AML-193 (cell line): ENCODE measurements around the gene GPC2.
"Not testable (repeated sequence)": the region's sequence is repeated elsewhere in the genome, so short reads cannot be mapped to it uniquely, and the experiment has no call there.

ENCODE experiments used
- DNase-seq, 2 experiments: peaks; one replicate each; lab custom pipeline; 2025; lab: John Stamatoyannopoulos, UW

GPC2 gene

GRCh38 chr7:100200693-100201092 is 23.5 kb upstream of the GPC2 start:
- no peak for DNase-seq

DNA sequence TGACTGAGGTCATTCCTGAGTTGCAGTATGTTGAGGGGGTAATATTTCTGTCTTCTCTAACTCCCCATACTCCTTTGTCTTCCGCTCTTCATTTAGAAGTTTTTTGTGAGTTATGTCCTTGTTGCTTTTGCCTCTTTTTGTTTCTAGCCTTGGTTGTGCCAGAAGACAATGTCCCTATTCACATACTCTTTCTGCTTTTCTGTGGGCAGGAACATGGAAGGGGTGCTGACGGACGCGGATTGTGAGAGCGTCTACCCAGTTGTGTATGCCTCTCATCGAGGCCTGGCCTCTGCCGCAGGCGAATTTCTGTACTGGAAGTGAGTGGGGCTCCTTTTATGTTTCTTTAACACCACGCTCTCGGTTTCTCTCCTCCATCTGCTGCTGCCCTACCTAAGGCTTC is 21.1 kb upstream of the GPC2 start:
- DNase-seq: no peak

DNA sequence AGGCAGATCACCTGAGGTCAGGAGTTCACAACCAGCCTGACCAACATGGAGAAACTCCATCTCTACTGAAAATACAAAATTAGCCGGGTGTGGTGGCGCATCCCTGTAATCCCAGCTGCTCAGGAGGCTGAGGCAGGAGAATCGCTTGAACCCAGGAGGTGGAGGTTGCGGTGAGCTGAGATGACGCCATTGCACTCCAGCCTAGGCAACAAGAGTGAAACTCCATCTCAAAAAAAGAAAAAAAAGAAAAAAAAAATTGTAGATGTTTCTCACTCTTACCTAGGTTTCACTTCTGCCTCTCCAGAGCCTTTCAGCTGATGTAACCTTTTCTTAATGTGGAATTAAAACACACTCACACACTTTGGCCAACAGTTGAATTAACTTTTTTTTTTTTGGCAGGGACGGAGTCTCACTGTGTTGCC is 18.7 kb upstream of the GPC2 start:
- not testable (repeated sequence) for DNase-seq

DNA sequence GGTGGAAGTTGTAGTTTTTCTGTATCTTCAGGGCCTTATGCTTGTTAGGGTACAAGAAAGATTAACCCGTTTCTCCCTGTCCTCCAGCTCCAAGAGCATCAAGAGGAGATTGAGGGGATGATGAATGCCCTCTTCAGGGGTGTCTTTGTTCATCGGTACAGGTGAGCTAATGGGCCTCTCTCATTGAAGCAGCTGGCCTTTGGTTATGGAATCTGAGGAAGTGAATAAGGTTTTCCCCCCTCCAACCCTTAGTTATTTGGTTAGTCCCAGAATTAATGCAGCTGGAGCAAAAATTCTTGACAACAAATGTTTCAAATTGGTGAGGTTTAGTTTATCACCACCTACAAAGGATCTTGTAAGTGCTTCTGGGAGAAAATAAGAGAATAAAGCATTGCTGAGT is 18.0 kb upstream of the GPC2 start:
- DNase-seq: no peak

GRCh38 chr7:100192969-100193368 is 15.8 kb upstream of the GPC2 start:
- DNase-seq: no peak

DNA sequence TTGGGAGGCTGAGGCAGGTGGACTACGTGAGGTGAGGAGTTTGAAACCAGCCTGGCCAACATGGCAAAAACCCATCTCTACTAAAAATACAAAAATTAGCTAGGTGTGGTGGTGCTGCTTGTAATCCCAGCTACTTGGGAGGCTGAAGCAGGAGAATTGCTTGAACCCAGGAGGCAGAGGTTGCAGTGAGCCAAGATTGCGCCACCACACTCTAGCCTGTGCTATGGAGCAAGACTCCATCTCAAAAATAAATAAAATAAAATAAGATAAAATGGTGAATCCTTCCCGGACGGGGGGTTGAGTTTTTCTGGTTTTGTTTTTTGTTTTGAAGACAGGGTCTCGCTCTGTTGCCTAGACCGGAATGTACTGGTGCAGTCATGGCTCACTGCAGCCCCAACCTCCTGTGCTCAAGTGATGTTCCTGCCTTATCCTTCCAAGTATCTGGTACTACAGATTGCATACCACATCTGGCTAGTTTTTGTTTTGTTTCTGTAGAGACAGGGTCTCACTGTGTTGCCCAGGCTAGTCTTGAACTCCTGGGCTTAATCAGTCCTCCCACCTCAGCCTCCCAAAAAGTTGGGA is 15.2 kb upstream of the GPC2 start:
- DNase-seq: not testable (repeated sequence)

DNA sequence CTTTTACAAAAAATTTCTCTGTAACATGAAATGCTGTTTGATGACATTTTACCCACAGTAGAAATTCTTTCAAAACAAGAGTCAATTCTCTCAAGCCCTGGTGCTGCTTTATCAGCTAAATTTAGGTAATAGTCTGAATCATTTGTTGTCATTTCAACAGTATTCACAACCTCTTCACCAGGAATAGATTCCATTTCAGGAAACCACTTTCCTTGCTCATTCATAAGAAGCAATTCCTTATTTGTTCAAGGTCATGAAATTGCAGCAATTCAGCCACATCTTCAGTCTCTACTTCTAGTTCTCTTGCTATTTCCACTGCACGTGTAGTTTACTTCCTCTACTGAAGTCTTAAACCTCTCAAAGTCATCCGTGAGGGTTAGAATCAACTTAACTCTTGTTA is 14.6 kb upstream of the GPC2 start:
- peak; percentile 3 to 22 for DNase-seq

GRCh38 chr7:100190048-100190711 is 13.0 kb upstream of the GPC2 start:
- DNase-seq: peak; percentile 32 to 37

- no peak for DNase-seq
Measured at GRCh38 chr7:100189061-100189460, 11.9 kb upstream of the GPC2 start.

GRCh38 chr7:100185726-100186125 is 8.5 kb upstream of the GPC2 start:
- no peak for DNase-seq

- not testable (repeated sequence) for DNase-seq
Measured at GRCh38 chr7:100183090-100183489, 5.9 kb upstream of the GPC2 start.

DNA sequence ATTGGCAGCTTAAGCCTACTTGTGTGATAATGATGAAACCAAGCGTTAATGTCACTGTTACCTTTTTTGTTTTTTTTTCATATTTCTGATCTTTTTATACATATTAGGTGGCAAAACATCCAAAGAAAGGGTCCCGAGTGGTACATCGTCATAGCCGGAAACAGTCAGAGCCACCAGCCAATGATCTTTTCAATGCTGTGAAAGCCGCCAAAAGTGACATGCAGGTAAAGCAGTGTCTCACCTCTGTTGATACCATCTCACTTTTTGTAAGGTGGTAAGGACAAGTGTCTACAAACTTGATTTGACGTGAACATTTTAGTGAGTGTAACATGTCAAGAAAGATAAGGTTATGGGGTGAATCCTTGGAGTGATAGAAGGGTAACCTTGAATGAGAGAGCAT is 5.4 kb upstream of the GPC2 start:
- DNase-seq: not testable (repeated sequence)

DNA sequence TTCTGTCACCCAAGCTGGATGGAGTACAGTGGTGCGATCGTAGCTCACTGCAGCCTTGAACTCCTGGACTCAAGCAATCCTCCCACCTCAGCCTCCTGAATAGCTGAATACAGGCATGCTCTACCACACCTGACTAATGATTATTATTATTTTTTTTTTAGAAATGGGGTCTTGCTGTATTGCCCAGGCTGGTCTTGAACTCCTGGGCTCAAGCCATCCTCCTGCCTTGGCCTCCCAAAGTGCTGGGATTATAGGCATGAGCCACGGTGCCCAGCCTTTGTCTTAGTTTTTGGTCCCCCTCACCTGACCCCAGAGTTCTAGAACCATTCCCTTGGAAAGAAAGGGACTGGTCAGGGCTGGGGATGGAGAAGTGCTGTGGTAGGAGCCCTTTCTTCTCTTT is 2.9 kb upstream of the GPC2 start:
- not testable (repeated sequence) for DNase-seq

DNA sequence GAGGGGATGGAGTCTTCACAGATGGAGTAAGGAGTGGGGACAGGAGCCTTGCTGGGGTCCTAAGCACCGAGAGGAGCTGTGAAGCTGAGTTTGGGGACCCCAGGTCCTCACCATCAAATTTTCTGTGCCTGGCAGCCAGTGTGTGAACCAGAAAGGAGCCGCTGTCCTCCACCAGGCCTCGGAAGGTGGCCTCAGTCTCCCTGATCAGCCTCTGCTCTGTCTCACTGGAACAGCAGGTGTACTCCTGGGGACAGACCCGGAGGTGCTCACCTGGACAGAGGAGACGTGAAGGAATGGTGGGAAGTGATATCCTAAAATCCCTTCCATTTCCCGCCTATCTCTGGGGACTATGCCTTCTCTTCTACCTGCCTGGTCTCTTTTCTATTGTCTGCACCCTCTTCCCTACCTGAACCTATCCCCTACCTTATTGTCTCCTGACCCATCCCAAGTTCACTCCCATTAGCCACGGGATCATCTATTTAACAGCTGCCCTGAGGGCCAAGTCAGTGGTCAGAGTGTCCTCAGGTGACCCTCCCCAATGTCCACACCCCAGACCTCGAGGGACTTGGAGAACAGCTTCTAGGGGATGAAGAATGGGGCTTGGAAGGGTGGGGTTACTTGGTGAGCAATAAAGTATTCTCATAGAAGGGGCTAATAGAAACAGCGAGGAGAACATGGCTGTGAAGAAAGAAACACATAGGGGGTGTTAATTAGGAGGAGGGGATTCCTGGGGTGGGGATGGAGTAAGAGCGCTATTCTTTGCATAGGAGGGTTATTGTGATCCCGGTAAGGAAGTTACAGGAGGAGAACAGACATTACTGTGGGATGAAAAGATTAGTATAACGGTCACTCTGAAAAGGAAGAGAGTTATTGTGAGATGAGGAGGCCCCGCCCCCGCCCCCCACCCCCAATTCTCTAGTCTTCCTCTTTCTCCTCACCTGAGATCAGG is 811 bp downstream of the GPC2 start:
- no peak for DNase-seq

GRCh38 chr7:100175296-100175935 is 1.8 kb downstream of the GPC2 start:
- DNase-seq: no peak

- DNase-seq: no peak
Measured at GRCh38 chr7:100174582-100174981, 2.6 kb downstream of the GPC2 start.

DNA sequence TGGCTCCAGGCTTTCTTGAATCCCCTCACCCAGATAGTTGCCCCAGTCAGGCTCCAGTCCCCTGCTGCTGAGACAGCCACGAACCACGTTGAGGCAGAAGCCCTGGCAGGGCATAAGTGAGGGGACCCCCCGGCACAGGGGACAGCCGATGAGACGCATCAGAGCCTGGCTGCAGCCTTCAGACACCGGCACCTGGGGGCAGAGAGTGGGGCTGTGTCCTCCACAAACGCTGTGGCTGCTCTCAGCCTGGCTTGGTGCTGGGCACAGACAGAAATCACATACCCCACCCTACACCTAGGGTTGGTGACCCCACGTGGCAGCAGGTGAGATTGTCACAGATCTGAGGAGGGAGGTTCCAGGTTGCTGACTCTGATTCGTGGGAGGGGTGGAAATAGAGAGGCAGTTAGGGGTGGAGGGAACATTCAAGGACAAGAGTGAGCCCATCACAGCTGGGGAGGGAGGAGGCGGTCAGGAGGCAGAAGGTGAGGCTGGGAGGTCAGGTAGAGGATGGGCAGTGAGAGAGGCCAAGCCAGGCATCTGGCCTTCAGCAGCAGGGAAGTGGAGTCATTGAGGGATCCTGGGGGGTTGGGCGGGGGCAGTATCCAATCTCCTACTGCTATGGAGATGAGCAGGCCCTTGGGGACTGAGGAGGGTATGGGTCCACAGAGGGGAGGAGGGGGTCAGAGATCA is 3.2 kb downstream of the GPC2 start:
- DNase-seq: no peak

DNA sequence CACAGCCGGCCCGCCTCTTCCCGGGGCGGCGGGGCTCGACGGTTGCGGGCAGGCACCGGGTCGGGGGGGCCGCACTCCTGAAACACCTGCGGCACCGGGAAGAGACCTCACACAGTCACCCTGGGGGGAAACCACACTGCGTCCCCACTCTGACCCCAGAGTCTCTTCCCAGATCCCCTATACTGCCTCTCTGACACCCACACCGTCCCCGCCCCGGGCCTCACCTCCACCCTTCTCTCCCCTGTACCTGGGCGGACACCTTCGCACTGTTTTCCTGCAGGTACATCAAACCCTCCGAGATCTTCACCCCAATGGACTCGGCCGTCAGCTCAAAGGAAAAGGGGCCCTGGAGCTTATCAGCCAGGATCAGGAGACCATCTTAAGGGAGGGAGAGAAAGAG is 5.3 kb downstream of the GPC2 start:
- DNase-seq: no peak

DNA sequence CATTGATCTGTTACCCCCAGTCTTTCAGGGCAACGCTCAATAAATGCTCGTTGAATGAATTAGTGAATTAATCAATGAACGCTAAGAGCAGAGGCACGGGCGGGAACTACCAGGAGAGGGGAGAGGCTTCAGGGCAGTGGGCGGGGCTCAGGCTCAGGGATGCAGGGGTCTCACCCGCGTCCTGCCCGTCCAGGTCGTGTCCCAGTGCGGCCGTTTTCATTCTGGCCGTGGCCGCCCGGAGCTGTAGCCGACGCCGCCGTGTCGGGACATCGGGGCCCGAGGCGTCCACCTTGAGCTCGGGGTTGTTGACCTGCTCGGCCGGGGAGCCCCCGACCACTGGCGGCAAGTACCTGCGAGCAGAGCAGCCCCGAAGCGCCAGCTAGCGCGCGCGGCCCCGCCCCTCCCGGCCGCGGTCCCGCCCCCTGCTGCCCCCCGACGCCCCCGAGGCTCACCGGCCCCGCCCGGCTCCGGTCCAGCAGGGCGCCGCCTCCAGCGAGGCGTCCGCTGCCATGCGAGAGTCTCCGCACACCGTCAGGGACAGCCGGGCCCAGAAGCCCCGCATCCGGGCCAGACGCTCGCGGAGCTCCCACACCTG is 6.0 kb downstream of the GPC2 start:
- no peak for DNase-seq

GRCh38 chr7:100170101-100170897 is 6.9 kb downstream of the GPC2 start:
- DNase-seq: no peak
